HG03135 (cell line): ENCODE data around the gene CBS.
"Not testable (repeated sequence)": the region's sequence is repeated elsewhere in the genome, so short reads cannot be mapped to it uniquely, and the experiment has no call there.

Experiments used
- ATAC-seq: cut with Tn5 transposase; IDR thresholded peaks from one replicate; pipeline ENCODE4 v1.9.1; 2021; ENCODE audit warnings: mild to moderate bottlenecking, moderate library complexity; ENCODE audit not compliant: unreplicated experiment

CBS gene

DNA sequence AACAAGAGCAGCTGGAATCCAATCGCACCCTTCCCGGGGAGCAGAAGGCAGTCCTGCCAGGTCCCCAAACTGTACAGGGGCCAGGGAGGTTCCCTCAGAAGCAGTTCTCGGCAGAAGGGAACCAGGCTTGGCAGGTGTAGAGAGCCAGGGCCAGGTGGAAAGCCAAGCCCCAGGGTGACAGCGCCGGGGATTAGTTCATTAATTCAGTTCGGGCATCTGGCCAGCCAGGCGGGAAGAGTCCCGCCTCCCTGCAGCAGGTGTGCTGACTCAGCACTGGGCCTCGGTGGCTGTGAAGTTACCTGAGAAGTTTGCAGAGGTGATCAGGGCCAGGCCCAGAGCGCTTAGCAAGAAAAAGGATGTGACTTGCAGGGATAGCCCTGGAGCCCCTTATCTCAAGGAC, 6.0 kb downstream of the CBS start:
- ATAC-seq: not testable (repeated sequence)

DNA sequence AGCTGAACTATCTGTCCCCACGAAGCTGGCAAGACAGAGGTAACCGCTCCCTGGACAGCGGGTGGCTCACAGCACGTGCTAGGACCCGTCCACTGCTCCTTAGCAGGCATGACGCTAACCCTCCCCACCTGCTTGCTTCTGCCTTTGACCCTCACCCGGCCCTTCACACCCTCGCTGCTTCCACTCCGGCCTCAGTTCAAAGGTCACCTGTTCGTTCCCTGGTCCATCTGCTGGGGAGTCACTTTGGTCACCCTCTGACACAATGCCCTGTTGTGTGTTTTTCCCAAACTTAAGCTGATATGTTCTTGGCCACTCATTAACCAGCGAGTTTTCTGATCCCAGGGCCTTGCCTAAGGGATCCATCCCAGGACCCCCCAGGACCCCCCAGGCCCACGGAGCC, 7.6 kb downstream of the CBS start:
- not testable (repeated sequence) for ATAC-seq

DNA sequence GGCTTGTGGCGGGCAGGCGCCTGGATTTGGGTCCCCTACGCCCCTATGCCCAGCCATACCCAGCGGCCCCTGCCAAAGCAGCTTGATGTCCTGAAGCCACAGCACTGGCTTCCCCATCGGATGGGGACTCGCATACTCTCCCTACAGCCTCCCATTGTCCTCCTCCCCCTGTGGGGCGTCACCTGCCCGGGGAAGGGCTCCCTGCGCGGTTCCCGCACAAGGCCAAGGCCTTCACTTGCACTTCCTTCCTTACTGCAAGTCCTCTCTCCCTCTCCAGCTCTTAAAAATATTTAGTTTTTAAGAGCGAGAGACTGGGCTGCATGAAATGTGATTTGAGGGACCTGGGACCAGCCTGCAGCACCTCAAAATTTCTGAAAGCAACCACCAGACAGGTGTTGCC, 8.9 kb downstream of the CBS start:
- not testable (repeated sequence) for ATAC-seq

DNA sequence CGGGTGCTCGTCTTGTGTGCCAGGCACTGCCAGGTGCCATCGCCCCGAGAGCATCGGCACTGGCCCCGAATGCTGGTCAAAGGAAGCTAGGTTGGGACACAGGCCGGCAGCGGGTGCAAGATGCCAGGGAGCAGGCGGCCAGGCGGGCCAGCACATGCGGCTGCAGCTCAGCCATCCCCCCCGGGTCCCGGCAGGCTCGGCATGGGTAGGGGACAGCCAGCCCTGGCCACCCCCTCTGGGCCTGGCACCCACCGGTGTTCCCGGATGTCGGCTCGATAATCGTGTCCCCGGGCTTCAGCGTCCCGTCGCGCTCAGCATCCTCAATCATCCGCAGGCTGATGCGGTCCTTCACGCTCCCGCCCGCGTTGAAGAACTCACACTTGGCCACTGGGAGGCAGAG, 9.6 kb downstream of the CBS start:
- ATAC-seq: not testable (repeated sequence)

DNA sequence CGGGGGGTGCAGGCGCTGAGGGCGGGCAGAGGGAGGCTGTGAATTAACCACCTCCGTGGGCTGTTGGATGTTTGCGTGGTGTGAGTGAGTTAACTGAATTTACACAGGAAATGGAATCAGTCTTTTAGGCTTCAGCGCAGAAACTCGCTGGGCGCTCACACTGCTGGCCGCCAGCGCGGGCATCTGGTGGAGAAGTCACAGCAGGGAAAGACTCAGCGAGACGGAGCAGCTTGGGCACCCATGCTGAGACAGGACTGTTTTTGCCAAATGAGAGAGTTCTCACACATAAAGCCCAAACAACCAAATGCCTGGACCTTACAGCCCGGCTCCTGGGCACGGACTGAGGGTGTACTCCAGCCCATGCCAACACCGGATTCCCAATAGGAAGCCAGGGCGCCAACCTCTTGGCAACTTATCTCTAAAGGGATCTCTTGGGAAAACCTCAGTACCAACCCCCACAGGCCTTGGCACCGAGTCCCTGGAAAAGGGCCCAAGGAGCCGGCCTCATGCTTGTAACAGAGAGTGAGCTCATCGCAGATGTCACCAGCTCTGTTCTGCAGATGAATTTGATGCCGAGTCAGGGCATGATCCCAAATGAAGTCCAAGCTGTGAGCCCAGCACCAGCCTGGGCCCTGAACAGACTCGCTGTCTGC, 11.2 kb downstream of the CBS start:
- not testable (repeated sequence) for ATAC-seq

DNA sequence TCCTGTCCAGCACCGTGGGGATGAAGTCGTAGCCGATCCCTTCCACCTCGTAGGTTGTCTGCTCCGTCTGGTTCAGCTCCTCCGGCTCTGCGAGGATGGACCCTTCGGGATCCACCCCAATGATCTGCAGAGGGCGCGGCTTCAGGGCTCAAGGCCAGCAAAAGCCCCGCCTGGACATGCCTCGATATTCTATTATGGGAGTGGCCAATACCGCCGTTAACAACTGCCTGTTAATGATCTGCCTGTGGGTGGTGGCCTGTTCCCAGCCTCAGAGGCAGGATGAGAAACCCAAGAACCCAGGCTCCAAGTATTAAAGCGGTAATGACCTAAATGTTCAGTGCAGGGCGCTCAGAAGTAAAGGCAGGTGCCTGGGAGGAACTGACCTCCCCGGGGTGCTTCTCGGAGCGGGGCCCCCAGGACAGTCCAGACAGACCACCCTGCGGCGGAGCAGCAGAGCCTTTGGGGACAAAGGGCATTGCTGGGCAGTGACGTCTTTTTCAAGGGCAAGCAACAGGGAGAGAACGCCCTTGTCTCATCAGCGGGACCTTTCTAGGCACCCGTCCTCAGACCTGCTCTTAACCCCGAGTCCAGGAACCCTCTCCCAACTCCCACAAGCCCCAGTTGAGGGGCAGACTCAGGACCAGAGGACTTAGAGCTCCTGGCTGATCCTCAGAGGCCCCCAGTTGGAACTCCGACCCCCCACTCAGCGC, 12.5 kb downstream of the CBS start:
- ATAC-seq: not testable (repeated sequence)

DNA sequence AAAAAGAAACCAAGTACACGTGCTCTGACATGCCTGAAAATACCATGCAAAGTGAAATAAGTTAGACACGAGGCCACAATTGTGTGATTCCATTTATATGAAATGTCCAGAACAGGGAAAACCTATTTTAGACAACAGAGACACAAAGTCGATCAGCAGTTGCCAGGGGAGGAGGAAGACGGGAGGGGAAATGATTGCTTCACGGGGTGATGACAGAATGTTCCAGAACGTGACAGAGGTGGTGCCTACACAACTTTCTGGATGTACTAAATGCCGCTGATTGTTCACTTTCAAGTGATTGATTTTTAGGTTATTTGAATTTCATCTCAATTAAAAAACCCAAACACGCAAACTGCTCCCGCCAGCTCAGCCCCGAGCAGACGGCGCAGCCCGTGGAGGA, 22.5 kb downstream of the CBS start:
- not testable (repeated sequence) for ATAC-seq

DNA sequence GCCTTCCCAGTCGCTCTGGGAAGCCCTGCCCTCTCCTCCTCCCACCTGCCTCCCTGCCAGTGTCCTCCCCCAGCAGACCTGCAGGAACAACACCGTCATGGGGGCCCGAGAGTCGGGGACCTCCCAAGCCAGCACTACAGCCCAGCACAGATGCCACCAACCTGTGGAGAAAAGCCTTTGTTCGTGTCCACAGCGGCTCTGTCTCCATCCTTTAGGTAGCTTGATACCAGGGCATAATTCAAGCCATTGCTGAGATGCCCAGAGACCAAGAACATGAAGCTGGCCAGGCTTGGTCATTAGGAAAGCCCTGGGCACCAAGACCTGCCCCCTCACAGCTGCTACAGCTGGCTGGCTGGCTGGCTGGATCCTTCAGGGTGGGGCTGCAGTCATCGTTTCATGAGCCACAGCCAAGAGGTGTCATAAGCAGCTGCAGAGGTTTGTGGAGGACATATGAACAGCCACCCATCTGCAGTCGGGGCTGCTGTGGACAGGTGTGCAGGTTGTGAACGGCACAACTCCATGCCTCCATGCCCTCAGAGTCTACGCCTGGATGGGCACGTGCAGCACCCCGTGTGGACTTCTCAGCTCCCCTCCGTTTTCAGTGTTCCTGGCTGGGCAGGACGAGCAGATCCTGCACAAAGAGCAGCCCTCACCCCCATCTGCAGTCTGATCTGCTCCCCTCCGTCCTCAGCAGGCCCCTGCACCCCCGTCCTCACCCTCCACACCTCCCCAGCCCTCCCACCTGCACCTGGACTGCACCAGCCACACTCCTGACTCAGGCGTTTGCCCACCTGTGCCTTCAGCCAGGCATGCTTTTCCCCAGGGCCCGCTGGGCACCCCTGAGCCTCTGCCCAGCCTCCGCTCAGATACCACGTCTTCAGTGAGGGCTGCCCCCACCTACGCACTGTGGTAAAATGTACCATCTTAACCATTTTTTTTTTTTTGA, 29.5 kb downstream of the CBS start:
- ATAC-seq: not testable (repeated sequence)

DNA sequence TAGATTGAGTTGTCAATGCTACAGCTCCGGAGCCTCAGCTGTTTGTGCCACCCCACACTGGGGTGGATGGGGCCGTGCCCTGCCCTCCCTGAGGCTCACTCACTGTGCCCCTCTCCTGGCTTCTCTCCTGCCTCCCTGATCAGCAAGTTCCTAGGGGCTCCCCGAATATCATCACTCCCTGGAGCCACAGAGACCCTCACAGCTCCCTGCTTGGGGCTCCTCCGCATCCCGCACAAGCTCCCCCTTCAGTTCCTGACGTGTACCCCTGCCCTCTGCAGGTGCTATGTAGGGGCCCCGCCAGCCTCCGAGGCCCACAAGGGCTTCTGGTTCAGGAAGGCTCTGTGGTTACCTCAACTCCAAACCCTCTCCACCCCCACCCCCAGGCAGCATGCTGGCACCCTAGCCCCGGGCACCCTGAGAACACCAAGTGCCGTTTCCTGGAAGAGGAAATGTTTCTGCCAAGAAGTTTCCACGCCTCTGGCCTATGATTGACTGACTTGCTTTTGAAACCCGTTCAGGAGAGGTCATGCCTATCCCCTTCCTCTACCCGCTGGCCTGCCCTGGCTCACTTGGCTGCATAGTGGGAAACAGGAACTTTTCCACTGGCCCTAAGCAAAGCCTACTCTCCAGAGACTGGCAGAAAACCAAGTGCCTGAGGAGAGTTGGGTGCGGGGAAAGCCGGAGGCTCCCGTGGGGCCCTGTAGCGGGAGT, 30.3 kb downstream of the CBS start:
- ATAC-seq: not testable (repeated sequence)

DNA sequence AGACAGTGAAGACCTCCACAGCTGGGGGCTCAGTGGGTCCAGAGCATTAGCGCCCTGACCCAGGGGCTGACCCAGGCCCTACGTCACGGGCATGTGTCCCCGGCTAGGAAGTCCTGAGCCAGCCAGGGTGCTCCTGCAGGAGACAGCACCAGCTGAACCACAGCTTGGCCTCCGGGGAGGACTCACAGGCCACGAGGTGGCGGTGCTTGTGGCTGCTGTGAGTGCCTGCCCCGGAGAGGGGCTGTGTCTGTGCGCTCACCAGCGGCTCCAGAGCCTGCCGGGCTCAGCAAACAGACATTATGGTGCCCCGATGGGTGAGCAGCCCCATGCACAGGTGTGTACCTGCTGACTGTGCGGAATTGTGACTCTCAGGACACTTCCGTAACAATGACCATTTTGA, 31.1 kb downstream of the CBS start:
- ATAC-seq: not testable (repeated sequence)

DNA sequence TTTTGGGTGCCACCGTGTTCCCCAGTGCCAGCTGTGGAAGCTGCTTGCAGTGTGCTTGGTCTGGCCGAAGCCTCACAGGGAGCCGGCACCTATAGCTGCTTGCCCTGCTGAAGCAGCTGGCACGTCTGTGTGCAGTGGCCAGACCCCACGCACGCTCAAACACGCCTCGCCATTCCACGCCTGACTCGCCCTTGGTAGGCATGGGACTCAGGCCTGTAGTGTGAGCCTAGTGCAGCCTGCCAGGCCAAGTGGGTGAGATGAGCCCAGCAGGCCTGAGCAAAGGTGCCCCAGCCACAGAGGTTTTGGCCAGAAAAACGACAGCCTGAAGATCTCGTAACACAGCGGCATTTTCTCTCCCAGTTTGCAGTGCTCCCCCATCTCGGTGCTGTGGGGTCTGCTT, 32.3 kb downstream of the CBS start:
- not testable (repeated sequence) for ATAC-seq

DNA sequence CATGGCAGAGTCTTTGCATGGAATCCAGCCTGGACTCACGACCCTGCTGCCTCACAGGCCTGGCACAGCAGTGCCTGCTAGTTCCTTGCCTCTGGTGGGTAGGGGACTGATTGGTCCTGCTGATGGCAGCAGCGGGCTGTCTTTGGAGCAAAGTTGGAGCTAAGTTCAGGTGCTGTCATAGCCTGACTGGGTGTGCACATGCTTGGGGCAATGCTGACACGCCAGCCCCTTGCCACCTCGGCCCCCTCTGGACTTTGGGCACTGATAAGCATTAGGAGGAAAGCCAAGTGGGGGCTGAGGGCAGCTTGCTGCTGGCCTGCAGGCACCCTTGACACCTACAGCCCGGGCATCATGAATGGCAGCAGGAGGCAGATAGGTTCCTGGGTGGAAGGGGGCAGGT, 33.5 kb downstream of the CBS start:
- ATAC-seq: not testable (repeated sequence)

DNA sequence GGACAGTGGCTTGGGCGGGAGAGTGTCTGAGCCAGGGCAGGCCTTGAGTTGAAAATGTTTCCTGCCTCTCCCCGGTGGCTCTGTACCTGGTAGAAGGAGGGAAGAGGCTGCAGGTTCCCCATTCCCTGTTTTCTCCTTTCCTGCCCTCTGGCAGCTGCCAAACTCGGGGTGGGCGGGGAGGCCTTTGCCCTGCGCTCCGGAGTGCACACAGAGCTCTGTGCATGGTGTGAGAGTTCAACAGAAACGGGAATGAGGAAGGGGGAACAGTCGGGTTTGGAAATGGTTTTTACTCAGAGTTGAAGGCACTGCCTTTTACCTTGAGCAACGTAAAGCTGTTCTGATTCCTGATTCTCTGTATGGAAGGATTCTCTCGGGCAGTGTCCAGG, 37.0 kb downstream of the CBS start:
- ATAC-seq: not testable (repeated sequence)

DNA sequence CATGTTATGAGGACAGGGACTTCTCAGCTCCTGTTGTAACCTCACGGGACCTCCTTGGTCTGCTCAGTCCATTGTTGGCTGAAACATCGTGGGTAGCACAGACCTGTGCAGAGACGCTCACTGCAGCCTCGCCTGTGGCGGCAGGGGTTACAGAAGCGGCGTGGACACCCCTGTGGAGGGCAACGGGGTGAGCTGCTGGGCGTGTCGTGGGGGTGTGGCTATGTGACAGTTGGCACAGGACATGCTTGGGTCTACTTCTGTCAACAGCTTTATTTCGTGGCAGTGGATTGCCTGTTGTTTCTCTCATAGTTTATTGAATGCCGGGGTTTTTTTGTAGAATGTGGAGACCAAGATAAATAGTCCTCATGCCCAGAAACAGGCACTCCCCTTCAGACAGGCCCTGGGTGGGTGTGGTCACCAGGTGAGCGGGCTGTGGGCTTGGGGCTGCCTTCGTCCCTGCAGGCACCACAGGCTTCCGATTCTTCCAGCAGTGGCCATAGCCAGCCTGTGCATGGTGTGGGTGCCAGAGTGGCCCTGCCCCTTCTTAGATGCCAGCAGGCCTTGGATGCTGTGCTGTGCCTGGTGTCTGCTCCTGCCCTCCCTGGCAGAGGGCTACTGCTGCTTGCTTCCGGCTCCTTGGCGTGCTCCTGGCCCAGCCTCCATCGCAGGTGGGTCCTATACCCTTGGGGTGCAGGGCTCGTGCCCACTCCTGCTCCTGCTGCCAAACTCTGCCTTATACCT, 37.5 kb downstream of the CBS start:
- ATAC-seq: not testable (repeated sequence)

DNA sequence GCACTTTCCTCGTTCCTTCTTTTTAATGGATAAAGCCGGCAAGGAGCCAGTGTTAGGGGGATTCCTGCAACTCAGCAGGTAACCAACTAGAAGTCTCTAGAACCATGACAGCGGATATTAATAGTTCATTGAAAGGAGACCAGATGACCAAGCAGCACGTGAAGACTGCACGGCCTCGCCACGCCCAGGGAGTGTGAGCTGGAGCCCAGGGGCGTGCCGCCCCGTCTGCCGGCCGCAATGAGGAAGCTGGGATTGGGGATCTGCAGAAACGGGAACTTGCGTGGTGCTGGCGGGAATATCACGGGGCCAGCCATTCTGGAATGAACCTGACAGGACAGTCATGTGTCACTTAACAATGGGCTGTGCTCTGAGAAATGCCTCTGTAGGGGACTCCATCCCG, 38.7 kb downstream of the CBS start:
- ATAC-seq: not testable (repeated sequence)

DNA sequence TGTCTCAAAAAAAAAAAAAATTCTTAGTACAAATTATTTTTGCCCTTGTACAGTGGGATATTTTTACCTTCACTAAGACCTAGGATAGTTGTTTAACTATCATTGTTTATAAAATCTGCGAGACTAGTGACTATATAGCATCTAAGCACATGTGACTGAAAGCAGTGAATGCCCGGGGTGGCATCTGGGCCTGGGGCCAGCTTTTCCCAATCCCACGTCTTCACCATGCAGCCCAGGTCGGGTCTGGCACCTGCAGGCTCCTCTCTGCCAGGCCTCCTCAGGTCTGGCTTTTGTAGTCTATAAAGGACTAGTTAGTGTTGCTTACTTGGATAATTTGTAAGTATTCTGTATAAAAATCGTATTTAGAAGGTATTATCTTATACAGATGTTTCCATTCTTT, 40.8 kb downstream of the CBS start:
- no peak for ATAC-seq

DNA sequence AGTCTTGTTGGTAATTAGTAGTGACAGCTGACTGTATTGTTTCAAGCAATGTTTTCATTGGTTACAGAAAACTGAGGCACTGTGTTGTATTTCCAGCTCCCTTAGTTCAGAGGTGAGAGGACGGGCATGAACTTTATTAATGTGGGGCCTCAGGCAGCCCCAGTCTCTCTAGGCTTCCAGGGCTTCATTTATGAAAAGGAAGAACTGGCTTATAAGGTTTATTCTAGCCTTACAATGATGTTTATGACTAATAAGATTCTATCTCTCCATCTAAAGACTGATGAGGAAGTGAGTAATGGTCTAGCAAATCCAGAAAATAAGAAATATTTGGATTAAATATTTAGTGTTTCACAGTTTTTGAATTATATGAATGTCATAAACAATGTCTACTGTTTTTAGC, 41.5 kb downstream of the CBS start:
- ATAC-seq: no peak

DNA sequence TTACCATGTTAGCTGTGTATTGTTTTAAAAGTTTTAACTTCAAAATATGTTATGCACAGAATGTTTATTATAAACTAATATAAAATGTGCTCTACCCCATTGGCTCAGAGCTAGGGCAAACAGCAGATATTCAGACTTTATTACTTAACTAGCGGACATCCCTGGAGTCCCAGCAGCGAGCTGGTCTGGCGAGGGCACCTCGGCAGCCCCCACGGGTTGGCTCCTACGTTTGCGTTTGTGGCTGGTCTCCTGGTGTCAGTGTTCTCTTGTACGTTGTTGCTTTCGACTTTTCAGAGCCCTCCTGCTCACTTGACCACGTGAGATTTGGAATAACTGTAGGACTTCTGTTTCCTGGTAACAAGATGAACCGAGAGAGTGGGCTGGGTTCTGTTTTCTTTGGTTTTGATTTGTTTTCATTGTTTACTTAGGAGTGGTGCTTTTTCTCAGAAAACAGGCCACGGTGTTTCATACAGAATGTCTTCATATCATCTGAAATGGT, 44.5 kb downstream of the CBS start:
- ATAC-seq: no peak

DNA sequence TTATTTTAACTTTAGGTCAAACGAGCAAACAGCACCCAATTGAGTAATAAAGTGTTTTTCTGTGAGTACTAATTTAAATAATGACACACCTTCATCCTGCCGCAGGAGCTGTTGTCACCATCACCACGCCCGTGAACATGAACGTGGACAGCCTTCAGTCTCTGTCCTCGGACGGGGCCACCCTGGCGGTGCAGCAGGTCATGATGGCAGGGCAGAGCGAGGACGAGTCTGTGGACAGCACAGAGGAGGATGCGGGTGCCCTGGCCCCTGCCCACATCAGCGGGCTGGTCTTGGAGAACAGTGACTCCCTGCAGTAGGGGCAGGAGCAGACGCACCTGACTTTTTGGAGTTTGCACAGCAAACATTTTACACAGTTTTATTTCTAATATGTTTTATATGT, 45.9 kb downstream of the CBS start:
- ATAC-seq: no peak
